Measurements from ENCODE around the gene KIAA0232.
"Not testable (repeated sequence)": the region's sequence is repeated elsewhere in the genome, so short reads cannot be mapped to it uniquely, and the experiment has no call there.

The KIAA0232 gene

GRCh38 chr4:6815029-6815836 is 32.7 kb downstream of the KIAA0232 start:
- H3K4me3 ChIP-seq (ENCODE audit: low read depth, low read length): no peak overlapping the region
- H3K9me3 ChIP-seq (ENCODE audit: control insufficient read depth, insufficient read depth, low read depth, low read length): peaks cover 25% of the 10 kb centered on the region
- H3K27me3 ChIP-seq (ENCODE audit: control insufficient read depth, insufficient read depth, low read length): no peaks in the 10 kb centered on the region
- H3K4me1 ChIP-seq (ENCODE audit: control insufficient read depth, insufficient read depth, low read length): 0 out of 2 replicates have a peak, but pooled peaks cover 5% of the 10 kb centered on the region
- H3K9ac ChIP-seq (ENCODE audit: low read length): no peak overlapping the region
- no peak overlapping the region for H3K27ac ChIP-seq (ENCODE audit: low read depth, low read length)
- peaks cover 5% of the 10 kb centered on the region; the same call in 1 of the 2 replicates for H3K36me3 ChIP-seq (ENCODE audit: control insufficient read depth, insufficient read depth, low read length)

GRCh38 chr4:6819295-6819694 is 36.8 kb downstream of the KIAA0232 start:
- H3K4me1 ChIP-seq (ENCODE audit: control insufficient read depth, insufficient read depth, low read length): no peaks in the 10 kb centered on the region
- no peak overlapping the region for H3K9ac ChIP-seq (ENCODE audit: low read length)
- H3K4me3 ChIP-seq (ENCODE audit: low read depth, low read length): no peak overlapping the region
- no peak overlapping the region for H3K27ac ChIP-seq (ENCODE audit: low read depth, low read length)
- peaks cover 37% of the 10 kb centered on the region for H3K9me3 ChIP-seq (ENCODE audit: control insufficient read depth, insufficient read depth, low read depth, low read length)
- H3K27me3 ChIP-seq (ENCODE audit: control insufficient read depth, insufficient read depth, low read length): no peaks in the 10 kb centered on the region
- peaks cover 8% of the 10 kb centered on the region for H3K36me3 ChIP-seq (ENCODE audit: control insufficient read depth, insufficient read depth, low read length)

- H3K27me3 ChIP-seq (ENCODE audit: control insufficient read depth, insufficient read depth, low read length): no peaks in the 10 kb centered on the region
- H3K36me3 ChIP-seq (ENCODE audit: control insufficient read depth, insufficient read depth, low read length): peaks cover 22% of the 10 kb centered on the region
- H3K9ac ChIP-seq (ENCODE audit: low read length): no peak overlapping the region
- H3K4me1 ChIP-seq (ENCODE audit: control insufficient read depth, insufficient read depth, low read length): no peaks in the 10 kb centered on the region
- no peak overlapping the region for H3K27ac ChIP-seq (ENCODE audit: low read depth, low read length)
- peaks cover 37% of the 10 kb centered on the region for H3K9me3 ChIP-seq (ENCODE audit: control insufficient read depth, insufficient read depth, low read depth, low read length)
- H3K4me3 ChIP-seq (ENCODE audit: low read depth, low read length): no peak overlapping the region
These were observed 38.2 kb downstream of the KIAA0232 start for GRCh38 chr4:6820695-6821094.

DNA sequence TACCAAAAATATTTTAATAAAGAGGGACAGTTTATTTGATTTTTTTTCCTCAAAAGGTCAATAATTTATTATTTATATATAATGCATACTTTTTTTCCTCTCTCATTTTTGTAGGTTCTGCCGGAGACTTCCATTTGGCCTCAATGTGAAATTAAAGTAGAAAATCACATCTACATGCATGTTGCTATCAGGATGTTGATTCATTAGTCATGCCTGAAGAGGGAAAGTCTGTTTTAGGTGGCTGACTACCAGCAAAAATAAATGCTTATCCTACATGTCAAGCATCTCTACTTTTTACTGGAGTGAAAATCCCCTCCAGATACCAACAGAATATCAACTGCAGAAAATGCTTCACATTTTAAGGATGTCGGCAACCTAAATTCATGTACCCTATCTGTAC is 41.5 kb downstream of the KIAA0232 start:
- H3K4me3 ChIP-seq (ENCODE audit: low read depth, low read length): no peak overlapping the region
- no peaks in the 10 kb centered on the region for H3K4me1 ChIP-seq (ENCODE audit: control insufficient read depth, insufficient read depth, low read length)
- H3K9me3 ChIP-seq (ENCODE audit: control insufficient read depth, insufficient read depth, low read depth, low read length): peaks cover 21% of the 10 kb centered on the region
- H3K36me3 ChIP-seq (ENCODE audit: control insufficient read depth, insufficient read depth, low read length): peaks cover 40% of the 10 kb centered on the region
- H3K9ac ChIP-seq (ENCODE audit: low read length): no peak overlapping the region
- H3K27me3 ChIP-seq (ENCODE audit: control insufficient read depth, insufficient read depth, low read length): no peaks in the 10 kb centered on the region
- H3K27ac ChIP-seq (ENCODE audit: low read depth, low read length): no peak overlapping the region

DNA sequence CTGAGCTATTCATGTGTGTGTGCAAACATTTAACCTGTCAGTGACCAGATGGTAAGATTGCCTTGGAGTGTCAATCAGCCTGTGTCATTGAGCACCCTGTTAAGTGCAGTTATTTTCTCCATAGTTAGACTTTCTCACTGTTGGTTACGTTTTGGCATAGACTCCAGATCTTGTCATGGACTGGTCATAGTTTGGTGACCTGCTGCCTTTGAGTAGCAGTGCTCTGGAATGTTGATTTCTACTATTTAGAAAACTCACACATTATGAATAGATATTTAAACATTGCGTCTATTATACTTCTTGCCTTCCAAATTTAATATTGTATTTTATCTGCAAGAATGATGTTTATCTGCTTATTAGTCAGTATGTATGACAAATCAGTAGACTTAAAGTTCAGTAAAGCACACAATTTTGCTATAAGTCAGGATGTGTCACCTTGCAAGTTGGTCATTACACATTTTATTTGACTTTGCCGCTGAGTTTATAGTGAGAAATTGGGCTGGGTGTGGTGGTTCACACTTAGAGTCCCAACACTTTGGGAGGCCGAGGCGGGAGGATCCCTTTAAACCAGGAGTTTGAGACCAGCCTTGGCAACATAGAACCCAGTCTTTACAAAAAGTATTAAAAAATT is 42.4 kb downstream of the KIAA0232 start:
- H3K27ac ChIP-seq (ENCODE audit: low read depth, low read length): no peak overlapping the region
- H3K9me3 ChIP-seq (ENCODE audit: control insufficient read depth, insufficient read depth, low read depth, low read length): peaks cover 14% of the 10 kb centered on the region
- peaks cover 48% of the 10 kb centered on the region for H3K36me3 ChIP-seq (ENCODE audit: control insufficient read depth, insufficient read depth, low read length)
- no peak overlapping the region for H3K9ac ChIP-seq (ENCODE audit: low read length)
- no peaks in the 10 kb centered on the region for H3K27me3 ChIP-seq (ENCODE audit: control insufficient read depth, insufficient read depth, low read length)
- no peaks in the 10 kb centered on the region for H3K4me1 ChIP-seq (ENCODE audit: control insufficient read depth, insufficient read depth, low read length)
- H3K4me3 ChIP-seq (ENCODE audit: low read depth, low read length): no peak overlapping the region

DNA sequence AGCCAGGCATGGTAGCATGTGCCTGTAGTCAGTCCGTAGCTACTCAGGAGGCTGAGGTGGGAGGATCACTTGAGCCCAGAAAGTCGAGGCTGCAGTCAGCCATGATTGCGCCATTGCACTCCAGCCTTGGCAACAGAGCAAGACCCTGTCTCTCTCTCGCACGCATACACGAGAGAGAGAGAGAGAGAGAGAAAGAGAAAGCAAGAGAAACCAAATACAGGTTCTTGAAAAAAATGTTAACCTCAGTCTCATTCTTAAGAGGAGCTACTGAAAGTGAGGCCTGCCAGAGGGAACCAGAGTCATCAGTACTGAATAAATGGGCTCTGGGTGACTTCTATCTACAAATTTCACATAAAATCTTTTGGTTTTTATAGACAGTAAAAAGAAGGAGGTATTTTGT is 42.9 kb downstream of the KIAA0232 start:
- Histone ChIP-seq H3K4me1 (ENCODE audit: control insufficient read depth, insufficient read depth, low read length) (no peaks in the 10 kb centered on the region), H3K36me3 (ENCODE audit: control insufficient read depth, insufficient read depth, low read length) (peaks cover 53% of the 10 kb centered on the region), H3K9me3 (ENCODE audit: control insufficient read depth, insufficient read depth, low read depth, low read length) (peaks cover 12% of the 10 kb centered on the region), H3K9ac (ENCODE audit: low read length) (no peak overlapping the region), H3K27ac (ENCODE audit: low read depth, low read length) (no peak overlapping the region), H3K4me3 (ENCODE audit: low read depth, low read length) (no peak overlapping the region), H3K27me3 (ENCODE audit: control insufficient read depth, insufficient read depth, low read length) (no peaks in the 10 kb centered on the region)

DNA sequence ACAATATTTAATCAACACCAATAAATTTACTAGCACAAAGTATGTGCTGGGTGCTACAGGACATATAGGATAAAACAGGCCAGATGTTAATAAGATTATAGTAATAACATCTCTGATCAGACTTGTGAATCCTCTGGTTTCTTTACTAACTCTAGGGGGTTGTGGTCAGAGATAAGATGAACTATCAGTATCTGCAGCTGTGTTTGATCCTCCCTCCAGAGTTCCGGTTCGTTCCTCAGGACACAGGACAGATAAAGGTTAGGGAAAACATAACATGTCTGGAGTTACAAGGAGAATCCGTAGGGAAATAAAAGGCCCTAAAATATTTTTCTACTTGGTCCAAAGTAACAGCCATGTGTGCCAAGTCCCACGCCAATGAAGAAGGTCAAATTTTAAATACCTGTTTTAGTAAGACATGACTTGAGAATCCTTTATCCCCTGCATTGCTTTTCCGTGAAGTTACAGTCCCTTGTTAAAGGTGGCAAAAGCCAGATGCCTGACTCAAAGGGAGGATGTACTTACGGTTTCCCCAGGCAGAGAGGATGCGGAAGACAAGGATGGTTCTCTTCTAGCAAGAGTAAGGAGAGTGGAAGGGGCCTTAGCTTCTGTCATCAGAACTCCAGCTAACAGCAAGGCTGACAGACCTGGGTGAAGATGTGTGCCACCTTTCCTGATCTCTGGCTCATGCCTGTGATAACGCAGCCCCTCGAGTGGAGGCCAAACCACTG is 44.4 kb downstream of the KIAA0232 start:
- Histone ChIP-seq H3K4me1 (ENCODE audit: control insufficient read depth, insufficient read depth, low read length) (no peaks in the 10 kb centered on the region), H3K36me3 (ENCODE audit: control insufficient read depth, insufficient read depth, low read length) (peaks cover 61% of the 10 kb centered on the region), H3K27ac (ENCODE audit: low read depth, low read length) (no peak overlapping the region), H3K4me3 (ENCODE audit: low read depth, low read length) (no peak overlapping the region), H3K27me3 (ENCODE audit: control insufficient read depth, insufficient read depth, low read length) (no peaks in the 10 kb centered on the region), H3K9ac (ENCODE audit: low read length) (no peak overlapping the region), H3K9me3 (ENCODE audit: control insufficient read depth, insufficient read depth, low read depth, low read length) (0 out of 2 replicates have a peak, but pooled peaks cover under 1% of the 10 kb centered on the region)

GRCh38 chr4:6829086-6829485 is 46.6 kb downstream of the KIAA0232 start:
- no peaks in the 10 kb centered on the region for H3K9me3 ChIP-seq (ENCODE audit: control insufficient read depth, insufficient read depth, low read depth, low read length)
- H3K4me3 ChIP-seq (ENCODE audit: low read depth, low read length): no peak overlapping the region
- no peaks in the 10 kb centered on the region for H3K4me1 ChIP-seq (ENCODE audit: control insufficient read depth, insufficient read depth, low read length)
- no peak overlapping the region for H3K9ac ChIP-seq (ENCODE audit: low read length)
- H3K36me3 ChIP-seq (ENCODE audit: control insufficient read depth, insufficient read depth, low read length): peaks cover 76% of the 10 kb centered on the region
- no peaks in the 10 kb centered on the region for H3K27me3 ChIP-seq (ENCODE audit: control insufficient read depth, insufficient read depth, low read length)
- no peak overlapping the region for H3K27ac ChIP-seq (ENCODE audit: low read depth, low read length)

- no peak overlapping the region for H3K27ac ChIP-seq (ENCODE audit: low read depth, low read length)
- no peaks in the 10 kb centered on the region for H3K27me3 ChIP-seq (ENCODE audit: control insufficient read depth, insufficient read depth, low read length)
- H3K9me3 ChIP-seq (ENCODE audit: control insufficient read depth, insufficient read depth, low read depth, low read length): peaks cover 8% of the 10 kb centered on the region; the same call in 1 of the 2 replicates
- H3K4me3 ChIP-seq (ENCODE audit: low read depth, low read length): no peak overlapping the region
- H3K9ac ChIP-seq (ENCODE audit: low read length): no peak overlapping the region
- peaks cover 4% of the 10 kb centered on the region; the same call in 1 of the 2 replicates for H3K4me1 ChIP-seq (ENCODE audit: control insufficient read depth, insufficient read depth, low read length)
- peaks cover 44% of the 10 kb centered on the region for H3K36me3 ChIP-seq (ENCODE audit: control insufficient read depth, insufficient read depth, low read length)
These were observed 52.3 kb downstream of the KIAA0232 start for GRCh38 chr4:6834867-6835266.

DNA sequence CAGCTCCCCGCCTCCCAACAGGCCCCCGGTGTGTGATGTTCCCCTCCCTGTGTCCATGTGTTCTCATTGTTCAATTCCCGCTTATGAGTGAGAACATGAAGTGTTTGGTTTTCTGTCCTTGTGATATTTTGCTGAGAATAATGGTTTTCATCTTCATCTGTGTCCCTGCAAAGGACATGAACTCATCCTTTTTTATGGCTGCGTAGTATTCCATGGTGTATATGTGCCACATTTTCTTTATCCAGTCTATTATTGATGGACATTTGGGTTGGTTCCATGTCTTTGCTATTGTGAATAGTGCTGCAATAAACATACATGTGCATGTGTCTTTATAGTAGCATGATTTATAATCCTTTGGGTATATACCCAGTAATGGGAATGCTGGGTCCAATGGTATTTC is 53.1 kb downstream of the KIAA0232 start:
- H3K9ac ChIP-seq (ENCODE audit: low read length); H3K27me3 ChIP-seq (ENCODE audit: control insufficient read depth, insufficient read depth, low read length); H3K9me3 ChIP-seq (ENCODE audit: control insufficient read depth, insufficient read depth, low read depth, low read length); H3K4me3 ChIP-seq (ENCODE audit: low read depth, low read length); H3K27ac ChIP-seq (ENCODE audit: low read depth, low read length); H3K4me1 ChIP-seq (ENCODE audit: control insufficient read depth, insufficient read depth, low read length): not testable (repeated sequence)
- peaks cover 37% of the 10 kb centered on the region for H3K36me3 ChIP-seq (ENCODE audit: control insufficient read depth, insufficient read depth, low read length)

GRCh38 chr4:6837106-6837505 is 54.6 kb downstream of the KIAA0232 start:
- peaks cover 36% of the 10 kb centered on the region for H3K36me3 ChIP-seq (ENCODE audit: control insufficient read depth, insufficient read depth, low read length)
- not testable (repeated sequence) for H3K4me3 ChIP-seq (ENCODE audit: low read depth, low read length); H3K27ac ChIP-seq (ENCODE audit: low read depth, low read length); H3K9me3 ChIP-seq (ENCODE audit: control insufficient read depth, insufficient read depth, low read depth, low read length); H3K27me3 ChIP-seq (ENCODE audit: control insufficient read depth, insufficient read depth, low read length); H3K9ac ChIP-seq (ENCODE audit: low read length); H3K4me1 ChIP-seq (ENCODE audit: control insufficient read depth, insufficient read depth, low read length)
